Right lobe of liver (tissue), 4 donors: Measurements from ENCODE around the gene OASL.

Experiments used
- CTCF ChIP-seq, 4 donors: fragments of 200-600 bp in 3 of 4; fragments of 450-650 bp in 1 of 4; IDR thresholded peaks; one replicate each; pipeline versions ENCODE4 v1.5.1 to v1.8.0; 2016 to 2022; ENCODE audit warnings: antibody characterized with exemption in 4 of 4, mild to moderate bottlenecking in 2 of 4
- POLR2A ChIP-seq: fragments of 450-650 bp; IDR thresholded peaks from one replicate; pipeline ENCODE4 v1.6.1; 2017; ENCODE audit warnings: antibody characterized with exemption, mild to moderate bottlenecking
- donor health status: DM: no; HTN: no; CAD: no.
- donor health status: DM: no; HTN: no; CAD: no.
- donor health status: DM: no; HTN: yes; CAD: no.

GRCh38 chr12:120994059-120994458, 45.0 kb downstream of the OASL start:
- TF ChIP-seq CTCF (IDR thresholded peaks at IDR 0.05) (no peak), POLR2A (no peak)
